NAMALWA (cell line): ENCODE results near the gene AK3.
"Not testable (repeated sequence)": the region's sequence is repeated elsewhere in the genome, so short reads cannot be mapped to it uniquely, and the experiment has no call there.

Experiments
- DNase-seq: peaks from one replicate; pipeline ENCODE4 v3.0.0-alpha.2; 2015; ENCODE audit warnings: low spot score

The AK3 gene

GRCh38 chr9:4665357-4665756, 75.6 kb downstream of the AK3 start:
- no peak for DNase-seq

- no peak for DNase-seq
Observed at GRCh38 chr9:4663956-4664355, 77.0 kb downstream of the AK3 start.

GRCh38 chr9:4662989-4663792, 77.8 kb downstream of the AK3 start:
- peak; percentile 43 for DNase-seq

GRCh38 chr9:4662108-4662988, 78.7 kb downstream of the AK3 start, which contains the start of gene PLPP6:
PLPP6 (plus strand) TSS chr9:4662294; CDS start chr9:4662376, 82 bp downstream.
- DNase-seq = peak; percentile 78

GRCh38 chr9:4661611-4662010, 79.4 kb downstream of the AK3 start:
- no peak for DNase-seq

- no peak for DNase-seq
Observed at GRCh38 chr9:4661165-4661564, 79.8 kb downstream of the AK3 start.

GRCh38 chr9:4660665-4661064, 80.3 kb downstream of the AK3 start:
- not testable (repeated sequence) for DNase-seq
